Measurements from ENCODE around the gene SNAPC2. TPM values are rescaled to one million over a fixed set of nuclear protein-coding genes. Genes with fewer than 3 reads are reported as not detected.

SNAPC2 gene
- total and polyA plus RNA-seq, 2 donors (not counting 1 experiment from before 2014, with no cell fraction given): 19.9 to 21.7 TPM

GRCh38 chr19:7932276-7932929 lies 12.3 kb downstream of the SNAPC2 start:
- Mint-ChIP-seq H3K4me1 (peaks cover 1% of the 10 kb centered on the region), H3K27me3 (no peaks in the 10 kb centered on the region), H3K9me3 (ENCODE audit: insufficient read depth) (no peaks in the 10 kb centered on the region), H3K27ac (no peak overlapping the region), H3K4me3 (no peak overlapping the region)
- H3K36me3 ChIP-seq (replicated peaks in 1 of 2; ENCODE audit: control extremely low read depth in 1 of 2, control insufficient read depth in 1 of 2, extremely low read depth in 1 of 2, insufficient read depth in 2 of 2, low read length in 1 of 2): peaks cover 2 to 58% of the 10 kb centered on the region in 2 experiments
- peaks cover 19% of the 10 kb centered on the region for H4K20me1 ChIP-seq (ENCODE audit: control insufficient read depth, insufficient read depth, low read length, poor library complexity, severe bottlenecking)
- no peak overlapping the region for H2AFZ ChIP-seq (ENCODE audit: insufficient read depth, low read depth, low read length, poor library complexity, severe bottlenecking)
- no peaks in the 10 kb centered on the region for H3K9me3 ChIP-seq (ENCODE audit: control extremely low read depth in 1 of 3, control insufficient read depth in 2 of 3, insufficient read depth in 1 of 3, low read length in 2 of 3)
- TF ChIP-seq EZH2 (IDR thresholded peaks at IDR 0.05; ENCODE audit: borderline replicate concordance, insufficient read depth, low read depth, low read length, poor library complexity, severe bottlenecking) (no peak), CTCF (IDR thresholded peaks at IDR 0.05) (no peak)
- CTCF ChIA-PET: no interaction called here
- H3K27me3 ChIP-seq (replicated peaks in 1 of 4; ENCODE audit: control extremely low read depth in 1 of 4, control insufficient read depth in 3 of 4, insufficient read depth in 4 of 4, low read length in 3 of 4): no peaks in the 10 kb centered on the region
- ATAC-seq (ENCODE audit: low read depth) (no peak), DNase-seq (peak; percentile 23)
- H3K79me2 ChIP-seq (ENCODE audit: control insufficient read depth, insufficient read depth, low read length): peaks cover 1% of the 10 kb centered on the region
- no peak overlapping the region for H3K27ac ChIP-seq (ENCODE audit: low read length in 2 of 2)
- H3K4me2 ChIP-seq (replicated peaks; ENCODE audit: low read depth, low read length, poor library complexity, severe bottlenecking): no peak overlapping the region
- no peaks in the 10 kb centered on the region for H3K4me1 ChIP-seq (ENCODE audit: control insufficient read depth in 2 of 2, insufficient read depth in 2 of 2, low read length in 2 of 2)
- intact Hi-C loops (cut with micrococcal nuclease): no loop called here
- H3K9ac ChIP-seq (ENCODE audit: low read length): no peak overlapping the region
- WGBS (ENCODE audit: insufficient coverage): 98% methylated on average over 24 of the region's 32 CpGs
- no peak overlapping the region for H3K4me3 ChIP-seq (ENCODE audit: control extremely low read depth in 1 of 5, extremely low read depth in 1 of 5, insufficient read depth in 1 of 5, low read depth in 2 of 5, low read length in 4 of 5)
- POLR2A ChIA-PET: no interaction called here

GRCh38 chr19:7932930-7933300 lies 12.8 kb downstream of the SNAPC2 start:
- Mint-ChIP-seq H3K27me3 (no peaks in the 10 kb centered on the region), H3K9me3 (ENCODE audit: insufficient read depth) (no peaks in the 10 kb centered on the region), H3K4me3 (no peak overlapping the region), H3K4me1 (no peaks in the 10 kb centered on the region), H3K27ac (no peak overlapping the region)
- no peak overlapping the region for H3K27ac ChIP-seq (ENCODE audit: low read length in 2 of 2)
- TF ChIP-seq EZH2 (IDR thresholded peaks at IDR 0.05; ENCODE audit: borderline replicate concordance, insufficient read depth, low read depth, low read length, poor library complexity, severe bottlenecking) (no peak), CTCF (IDR thresholded peaks at IDR 0.05) (no peak)
- intact Hi-C loops (cut with micrococcal nuclease): no loop called here
- H3K36me3 ChIP-seq (replicated peaks in 1 of 2; ENCODE audit: control extremely low read depth in 1 of 2, control insufficient read depth in 1 of 2, extremely low read depth in 1 of 2, insufficient read depth in 2 of 2, low read length in 1 of 2): peaks cover 2 to 61% of the 10 kb centered on the region in 2 experiments
- POLR2A ChIA-PET: no interaction called here
- CTCF ChIA-PET: no interaction called here
- H3K79me2 ChIP-seq (ENCODE audit: control insufficient read depth, insufficient read depth, low read length): peaks cover 6% of the 10 kb centered on the region
- no peak overlapping the region for H3K9ac ChIP-seq (ENCODE audit: low read length)
- H2AFZ ChIP-seq (ENCODE audit: insufficient read depth, low read depth, low read length, poor library complexity, severe bottlenecking): no peak overlapping the region
- H3K4me1 ChIP-seq (ENCODE audit: control insufficient read depth in 2 of 2, insufficient read depth in 2 of 2, low read length in 2 of 2): no peaks in the 10 kb centered on the region
- no peak overlapping the region for H3K4me3 ChIP-seq (ENCODE audit: control extremely low read depth in 1 of 5, extremely low read depth in 1 of 5, insufficient read depth in 1 of 5, low read depth in 2 of 5, low read length in 4 of 5)
- H3K27me3 ChIP-seq (replicated peaks in 1 of 4; ENCODE audit: control extremely low read depth in 1 of 4, control insufficient read depth in 3 of 4, insufficient read depth in 4 of 4, low read length in 3 of 4): no peaks in the 10 kb centered on the region
- H3K9me3 ChIP-seq (ENCODE audit: control extremely low read depth in 1 of 3, control insufficient read depth in 2 of 3, insufficient read depth in 1 of 3, low read length in 2 of 3): no peaks in the 10 kb centered on the region
- DNase-seq (peak; percentile 13), ATAC-seq (ENCODE audit: low read depth) (no peak)
- H3K4me2 ChIP-seq (replicated peaks; ENCODE audit: low read depth, low read length, poor library complexity, severe bottlenecking): no peak overlapping the region
- peaks cover 22% of the 10 kb centered on the region for H4K20me1 ChIP-seq (ENCODE audit: control insufficient read depth, insufficient read depth, low read length, poor library complexity, severe bottlenecking)
- 96% methylated on average over 5 of the region's 10 CpGs for WGBS (ENCODE audit: insufficient coverage)
